ENCODE results near the gene PRIMA1.

Gene PRIMA1

GRCh38 chr14:93682459-93682858 is 105.8 kb downstream of the PRIMA1 start:
- no peak for DNase-seq (ENCODE audit: low read depth in 2 of 2)

GRCh38 chr14:93676416-93676958 is 111.8 kb downstream of the PRIMA1 start:
- no peak for DNase-seq (ENCODE audit: low read depth in 2 of 2)

- DNase-seq (ENCODE audit: low read depth in 2 of 2): no peak
Observed at GRCh38 chr14:93675651-93676050, 112.6 kb downstream of the PRIMA1 start.

- no peak for DNase-seq (ENCODE audit: low read depth in 2 of 2)
Observed at GRCh38 chr14:93674343-93674742, 113.9 kb downstream of the PRIMA1 start.

- no peak for DNase-seq (ENCODE audit: low read depth in 2 of 2)
Observed at GRCh38 chr14:93669632-93670031, 118.7 kb downstream of the PRIMA1 start.
